Mesenchymal stem cell (in vitro differentiated cells and primary cell): ENCODE results near the gene LCMT1.
"Not testable (repeated sequence)": the region's sequence is repeated elsewhere in the genome, so short reads cannot be mapped to it uniquely, and the experiment has no call there.

Source experiments
- DNase-seq: peaks from one replicate; pipeline ENCODE4 v3.0.0-alpha.2; 2013
- H2AFZ ChIP-seq: one replicate; pipeline ENCODE4 v1.6.1; 2013; ENCODE audit warnings: low read depth, mild to moderate bottlenecking, control low read depth, inconsistent platforms, low read length, moderate library complexity
- H2AK5ac ChIP-seq: 2 replicates; pipeline ENCODE4 v1.6.1; 2013; ENCODE audit warnings: low read length, moderate library complexity, mild to moderate bottlenecking, inconsistent platforms; ENCODE audit not compliant: severe bottlenecking
- H2BK120ac ChIP-seq: one replicate; pipeline ENCODE4 v1.6.1; 2013; ENCODE audit warnings: low read depth, mild to moderate bottlenecking, inconsistent platforms, low read length, moderate library complexity
- H2BK12ac ChIP-seq, 2 experiments: one replicate each; pipeline ENCODE4 v1.6.1; 2013; ENCODE audit warnings: inconsistent platforms in 2 of 2, low read length in 2 of 2, mild to moderate bottlenecking in 2 of 2, moderate library complexity in 2 of 2, control low read depth in 1 of 2
- H2BK15ac ChIP-seq: one replicate; pipeline ENCODE4 v1.6.1; 2013; ENCODE audit warnings: mild to moderate bottlenecking, low read depth, inconsistent platforms; ENCODE audit not compliant: poor library complexity, severe bottlenecking
- H2BK5ac ChIP-seq: 2 replicates; pipeline ENCODE4 v1.6.1; 2013; ENCODE audit warnings: low read depth, mild to moderate bottlenecking, low read length, control low read depth, inconsistent platforms; ENCODE audit not compliant: poor library complexity, severe bottlenecking
- H3K14ac ChIP-seq, 2 experiments: one replicate each; pipeline ENCODE4 v1.6.1; 2013; ENCODE audit warnings: inconsistent platforms in 2 of 2, low read length in 2 of 2, control low read depth in 1 of 2, mild to moderate bottlenecking in 1 of 2, moderate library complexity in 1 of 2
- H3K18ac ChIP-seq, 2 experiments: one replicate each; pipeline ENCODE4 v1.6.1; 2013; ENCODE audit warnings: inconsistent platforms in 2 of 2, low read length in 2 of 2, control low read depth in 1 of 2, low read depth in 1 of 2, mild to moderate bottlenecking in 1 of 2
- H3K23ac ChIP-seq, 2 experiments: one replicate each; pipeline ENCODE4 v1.6.1; 2013; ENCODE audit warnings: inconsistent platforms in 2 of 2, low read length in 2 of 2, mild to moderate bottlenecking in 2 of 2, moderate library complexity in 2 of 2, control low read depth in 1 of 2
- H3K27ac ChIP-seq: 2 replicates; pipeline ENCODE4 v1.5.1; 2013; ENCODE audit warnings: mild to moderate bottlenecking, moderate library complexity, low read length, control low read depth, inconsistent platforms; ENCODE audit not compliant: poor library complexity, severe bottlenecking
- H3K27me3 ChIP-seq, 2 experiments: 2 replicates each; pipeline versions ENCODE4 v1.6.1 to v1.7.0; 2013; ENCODE audit warnings: low read length in 2 of 2, mild to moderate bottlenecking in 2 of 2, moderate library complexity in 2 of 2, control low read depth in 1 of 2, inconsistent platforms in 1 of 2; ENCODE audit not compliant: control insufficient read depth in 1 of 2, insufficient read depth in 1 of 2
- H3K36me3 ChIP-seq, 2 experiments: 2 replicates each; pipeline versions ENCODE4 v1.6.1 to v1.7.0; 2013; ENCODE audit warnings: low read length in 2 of 2, control low read depth in 1 of 2, inconsistent platforms in 1 of 2, low read depth in 1 of 2, mild to moderate bottlenecking in 1 of 2; ENCODE audit not compliant: insufficient read depth in 2 of 2, control insufficient read depth in 1 of 2
- H3K4ac ChIP-seq, 2 experiments: one replicate each; pipeline ENCODE4 v1.6.1; 2013; ENCODE audit warnings: inconsistent platforms in 2 of 2, low read length in 2 of 2, mild to moderate bottlenecking in 2 of 2, moderate library complexity in 2 of 2, control low read depth in 1 of 2, low read depth in 1 of 2
- H3K4me1 ChIP-seq: 2 replicates; pipeline ENCODE4 v1.6.1; 2013; ENCODE audit warnings: low read depth, low read length, control low read depth; ENCODE audit not compliant: control insufficient read depth, insufficient read depth
- H3K4me2 ChIP-seq: 2 replicates; pipeline ENCODE4 v1.6.1; 2013; ENCODE audit warnings: low read length, mild to moderate bottlenecking, inconsistent platforms; ENCODE audit not compliant: poor library complexity, severe bottlenecking
- H3K4me3 ChIP-seq, 2 experiments: 2 replicates each; pipeline versions ENCODE4 v1.5.1 to v1.7.0; 2013; ENCODE audit warnings: low read length in 2 of 2, mild to moderate bottlenecking in 2 of 2, control low read depth in 1 of 2, low read depth in 1 of 2; ENCODE audit not compliant: insufficient read depth in 1 of 2
- H3K79me1 ChIP-seq: replicated peaks from 2 replicates; pipeline ENCODE4 v1.6.1; 2013; ENCODE audit warnings: mild to moderate bottlenecking, control low read depth, low read length, inconsistent platforms; ENCODE audit not compliant: poor library complexity, severe bottlenecking
- H3K9ac ChIP-seq: 2 replicates; pipeline ENCODE4 v1.7.0; 2013; ENCODE audit warnings: mild to moderate bottlenecking, low read length, moderate library complexity
- H3K9me3 ChIP-seq: 2 replicates; pipeline ENCODE4 v1.7.0; 2013; ENCODE audit warnings: mild to moderate bottlenecking, low read length; ENCODE audit not compliant: control insufficient read depth
- H4K8ac ChIP-seq: one replicate; pipeline ENCODE4 v1.6.1; 2013; ENCODE audit warnings: inconsistent platforms, mild to moderate bottlenecking, low read length, moderate library complexity
- H4K91ac ChIP-seq: one replicate; pipeline ENCODE4 v1.6.1; 2013; ENCODE audit warnings: mild to moderate bottlenecking, low read length, inconsistent platforms
- WGBS: methylation state at CpG from one replicate; pipeline ENCODE4 v1.1.7; 2013; ENCODE audit warnings: mixed read lengths; 5-methylcytosine and 5-hydroxymethylcytosine counted together

The LCMT1 gene

GRCh38 chr16:25177831-25178688 is 66.5 kb downstream of the LCMT1 start:
- no peak overlapping the region for H3K14ac ChIP-seq
- H3K4me1 ChIP-seq = peaks cover 2% of the 10 kb centered on the region
- H3K4ac ChIP-seq = no peak overlapping the region
- no peaks in the 10 kb centered on the region for H3K9me3 ChIP-seq
- DNase-seq = peak; percentile 12
- no peaks in the 10 kb centered on the region for H3K79me1 ChIP-seq
- no peak overlapping the region for H2BK15ac ChIP-seq
- H2AFZ ChIP-seq = no peak overlapping the region
- no peak overlapping the region for H3K9ac ChIP-seq
- H2BK12ac ChIP-seq = no peak overlapping the region
- no peak overlapping the region for H3K23ac ChIP-seq
- H3K18ac ChIP-seq = no peak overlapping the region
- no peak overlapping the region for H3K27ac ChIP-seq
- peaks cover 26 to 44% of the 10 kb centered on the region in 2 experiments for H3K36me3 ChIP-seq
- no peak overlapping the region for H2BK5ac ChIP-seq
- no peak overlapping the region for H2BK120ac ChIP-seq
- WGBS = 82% methylated on average over 20 of the region's 20 CpGs
- H3K4me2 ChIP-seq = no peak overlapping the region
- H2AK5ac ChIP-seq = no peak overlapping the region
- no peak overlapping the region for H4K91ac ChIP-seq
- H3K4me3 ChIP-seq = no peak overlapping the region
- no peak overlapping the region for H4K8ac ChIP-seq
- H3K27me3 ChIP-seq = no peaks in the 10 kb centered on the region

- H3K4me2 ChIP-seq, H3K79me1 ChIP-seq, H2BK12ac ChIP-seq, H2BK15ac ChIP-seq, H2AFZ ChIP-seq, H4K91ac ChIP-seq, H3K14ac ChIP-seq, H3K18ac ChIP-seq, H4K8ac ChIP-seq, H2BK120ac ChIP-seq, H2AK5ac ChIP-seq, H2BK5ac ChIP-seq, H3K4me3 ChIP-seq, H3K9me3 ChIP-seq, DNase-seq, H3K27ac ChIP-seq, H3K4me1 ChIP-seq, H3K27me3 ChIP-seq, H3K9ac ChIP-seq, H3K23ac ChIP-seq, H3K4ac ChIP-seq: not testable (repeated sequence)
- H3K36me3 ChIP-seq = peaks cover 16 to 19% of the 10 kb centered on the region in 2 experiments
- 99% methylated on average over 6 of the region's 6 CpGs for WGBS
These were observed 69.7 kb downstream of the LCMT1 start for GRCh38 chr16:25181236-25181635.

GRCh38 chr16:25184771-25185170 is 73.2 kb downstream of the LCMT1 start:
- no peak overlapping the region for H3K4me3 ChIP-seq
- H3K18ac ChIP-seq = no peak overlapping the region
- peaks cover 0 to 3% of the 10 kb centered on the region in 2 experiments for H3K36me3 ChIP-seq
- H2BK12ac ChIP-seq = no peak overlapping the region
- H2BK5ac ChIP-seq = no peak overlapping the region
- H3K4me1 ChIP-seq = peaks cover 2% of the 10 kb centered on the region
- no peak overlapping the region for H2AFZ ChIP-seq
- H2BK120ac ChIP-seq = no peak overlapping the region
- no peak for DNase-seq
- no peak overlapping the region for H3K9ac ChIP-seq
- H2AK5ac ChIP-seq = no peak overlapping the region
- no peak overlapping the region for H4K8ac ChIP-seq
- WGBS = no CpG with 5 or more reads among the region's 3 CpGs
- no peaks in the 10 kb centered on the region for H3K79me1 ChIP-seq
- H3K9me3 ChIP-seq = no peaks in the 10 kb centered on the region
- H3K27me3 ChIP-seq = no peaks in the 10 kb centered on the region
- no peak overlapping the region for H4K91ac ChIP-seq
- H3K14ac ChIP-seq = no peak overlapping the region
- no peak overlapping the region for H2BK15ac ChIP-seq
- no peak overlapping the region for H3K4ac ChIP-seq
- no peak overlapping the region for H3K4me2 ChIP-seq
- no peak overlapping the region for H3K23ac ChIP-seq
- H3K27ac ChIP-seq = no peak overlapping the region

- Histone ChIP-seq H2BK15ac (no peak overlapping the region), H3K27ac (no peak overlapping the region), H3K23ac (no peak overlapping the region), H3K4me2 (no peak overlapping the region), H3K4me3 (no peak overlapping the region), H3K4me1 (no peaks in the 10 kb centered on the region), H2BK120ac (no peak overlapping the region), H3K27me3 (no peaks in the 10 kb centered on the region), H2BK12ac (no peak overlapping the region), H4K8ac (no peak overlapping the region), H3K36me3 (no peaks in the 10 kb centered on the region), H3K14ac (no peak overlapping the region), H3K9me3 (no peaks in the 10 kb centered on the region), H3K79me1 (no peaks in the 10 kb centered on the region), H3K4ac (no peak overlapping the region), H3K9ac (no peak overlapping the region), H3K18ac (no peak overlapping the region), H2BK5ac (no peak overlapping the region), H4K91ac (no peak overlapping the region), H2AFZ (no peak overlapping the region), H2AK5ac (no peak overlapping the region)
- no peak for DNase-seq
- 92% methylated on average over 3 of the region's 3 CpGs for WGBS
These were observed 75.9 kb downstream of the LCMT1 start for GRCh38 chr16:25187491-25187795.
